ENCODE data around the gene MYT1.

The MYT1 gene

DNA sequence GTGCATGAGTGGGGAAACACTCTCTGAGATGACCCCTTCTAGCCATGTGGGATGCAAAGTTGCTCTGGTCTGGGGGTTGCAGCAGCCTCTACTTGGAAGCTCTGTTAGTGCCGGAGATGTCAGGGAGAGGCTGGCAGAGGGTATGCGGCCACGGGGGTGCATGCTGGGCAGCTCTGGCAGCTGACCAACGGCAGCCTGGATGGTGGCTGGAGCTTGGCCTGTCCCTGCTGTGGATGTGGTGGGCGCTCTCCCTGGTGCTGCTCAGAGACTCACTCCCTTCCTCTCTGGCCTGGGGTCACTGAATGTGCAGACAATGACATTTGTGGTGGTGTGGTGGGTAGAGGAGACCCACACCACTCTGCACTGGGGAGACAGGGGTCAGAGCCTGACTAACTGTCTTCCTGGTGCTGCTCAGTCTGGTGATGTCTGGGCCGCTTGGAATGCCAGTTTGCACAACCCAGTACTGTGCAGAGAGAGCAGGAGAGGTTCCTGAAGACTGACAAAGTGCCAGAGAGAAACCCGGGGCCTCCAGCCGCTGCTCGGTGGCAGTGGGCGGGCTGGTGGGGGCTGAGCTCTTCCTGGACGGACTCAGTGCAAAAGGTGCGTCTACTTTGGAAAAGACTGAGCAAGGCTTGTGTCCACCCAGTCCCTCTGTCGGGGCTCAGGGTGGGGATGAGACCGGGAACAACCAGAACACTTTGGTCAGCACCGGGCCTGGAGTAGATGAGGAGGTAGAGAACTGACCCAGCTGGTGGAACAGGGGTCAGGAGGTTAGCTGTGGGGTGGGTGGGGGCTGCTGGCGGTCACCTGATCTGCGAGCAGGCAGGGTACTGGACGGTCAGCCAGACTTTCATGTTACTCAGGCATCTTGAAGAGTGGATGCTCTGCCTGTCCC is 2.7 kb downstream of the MYT1 start:
- no peak for FAIRE-seq
- no peak for DNase-seq (ENCODE audit: insufficient read length, low spot score)
- TF ChIP-seq SPI1 (IDR thresholded peaks at IDR 0.05; ENCODE audit: low read depth, low read length) (no peak), TAF1 (IDR thresholded peaks at IDR 0.05; ENCODE audit: low read depth, low read length) (no peak), POLR2A (IDR thresholded peaks at IDR 0.05; ENCODE audit: low read depth, low read length) (no peak), POU2F2 (IDR thresholded peaks at IDR 0.05; ENCODE audit: low read depth, low read length) (no peak), PAX5 (IDR thresholded peaks at IDR 0.05; ENCODE audit: insufficient read depth, low read length, severe bottlenecking) (no peak), POLR2AphosphoS5 (IDR thresholded peaks at IDR 0.05; ENCODE audit: low read depth, low read length) (no peak)

- FAIRE-seq (no peak), DNase-seq (ENCODE audit: insufficient read length, low spot score) (no peak)
- TF ChIP-seq PAX5 (IDR thresholded peaks at IDR 0.05; ENCODE audit: insufficient read depth, low read length, severe bottlenecking) (no peak), SPI1 (IDR thresholded peaks at IDR 0.05; ENCODE audit: low read depth, low read length) (no peak), TAF1 (IDR thresholded peaks at IDR 0.05; ENCODE audit: low read depth, low read length) (no peak), POU2F2 (IDR thresholded peaks at IDR 0.05; ENCODE audit: low read depth, low read length) (no peak), POLR2AphosphoS5 (IDR thresholded peaks at IDR 0.05; ENCODE audit: low read depth, low read length) (no peak), POLR2A (IDR thresholded peaks at IDR 0.05; ENCODE audit: low read depth, low read length) (no peak)
Measured at GRCh38 chr20:64167676-64168075, 3.4 kb downstream of the MYT1 start.

- TF ChIP-seq POLR2A (IDR thresholded peaks at IDR 0.05; ENCODE audit: low read depth, low read length), result no peak
- TF ChIP-seq POU2F2 (IDR thresholded peaks at IDR 0.05; ENCODE audit: low read depth, low read length), result no peak
- TF ChIP-seq PAX5 (IDR thresholded peaks at IDR 0.05; ENCODE audit: insufficient read depth, low read length, severe bottlenecking), result no peak
- TF ChIP-seq SPI1 (IDR thresholded peaks at IDR 0.05; ENCODE audit: low read depth, low read length), result no peak
- no peak for TF ChIP-seq POLR2AphosphoS5 (IDR thresholded peaks at IDR 0.05; ENCODE audit: low read depth, low read length)
- no peak for TF ChIP-seq TAF1 (IDR thresholded peaks at IDR 0.05; ENCODE audit: low read depth, low read length)
- DNase-seq (ENCODE audit: insufficient read length, low spot score) (no peak), FAIRE-seq (no peak)
Measured at GRCh38 chr20:64168381-64169090, 4.3 kb downstream of the MYT1 start.

- DNase-seq (ENCODE audit: insufficient read length, low spot score) (no peak), FAIRE-seq (no peak)
- TF ChIP-seq TAF1 (IDR thresholded peaks at IDR 0.05; ENCODE audit: low read depth, low read length) (no peak), PAX5 (IDR thresholded peaks at IDR 0.05; ENCODE audit: insufficient read depth, low read length, severe bottlenecking) (no peak), SPI1 (IDR thresholded peaks at IDR 0.05; ENCODE audit: low read depth, low read length) (no peak), POU2F2 (IDR thresholded peaks at IDR 0.05; ENCODE audit: low read depth, low read length) (no peak), POLR2AphosphoS5 (IDR thresholded peaks at IDR 0.05; ENCODE audit: low read depth, low read length) (no peak), POLR2A (IDR thresholded peaks at IDR 0.05; ENCODE audit: low read depth, low read length) (no peak)
Measured at GRCh38 chr20:64169091-64169560, 4.9 kb downstream of the MYT1 start.

- DNase-seq (ENCODE audit: insufficient read length, low spot score), result no peak
- TF ChIP-seq TAF1 (IDR thresholded peaks at IDR 0.05; ENCODE audit: low read depth, low read length) (no peak), POLR2A (IDR thresholded peaks at IDR 0.05; ENCODE audit: low read depth, low read length) (no peak), SPI1 (IDR thresholded peaks at IDR 0.05; ENCODE audit: low read depth, low read length) (no peak), POLR2AphosphoS5 (IDR thresholded peaks at IDR 0.05; ENCODE audit: low read depth, low read length) (no peak), PAX5 (IDR thresholded peaks at IDR 0.05; ENCODE audit: insufficient read depth, low read length, severe bottlenecking) (no peak), POU2F2 (IDR thresholded peaks at IDR 0.05; ENCODE audit: low read depth, low read length) (no peak)
- no peak for FAIRE-seq
Measured at GRCh38 chr20:64171211-64171610, 7.0 kb downstream of the MYT1 start.

DNA sequence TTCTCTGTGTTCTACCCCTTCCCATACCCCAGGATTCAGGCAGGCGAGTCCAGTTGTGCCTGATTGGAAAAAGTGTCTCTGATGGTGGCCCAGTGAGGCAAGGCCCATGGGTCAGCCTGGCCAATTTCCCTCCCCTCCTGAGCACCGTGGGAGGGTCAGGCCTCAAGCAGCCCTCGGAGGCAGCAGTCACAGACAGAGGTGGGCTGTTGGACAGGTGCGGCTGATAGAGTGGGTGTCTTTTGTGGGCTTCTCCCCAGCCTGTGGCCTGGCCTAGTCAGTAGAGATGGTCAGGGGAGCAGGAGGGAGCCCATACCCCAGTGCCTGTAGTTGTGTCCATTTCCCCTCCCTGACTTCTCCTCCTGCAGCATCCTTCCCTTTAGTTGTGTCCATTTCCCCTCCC is 8.9 kb downstream of the MYT1 start:
- TF ChIP-seq POU2F2 (IDR thresholded peaks at IDR 0.05; ENCODE audit: low read depth, low read length) (no peak), POLR2AphosphoS5 (IDR thresholded peaks at IDR 0.05; ENCODE audit: low read depth, low read length) (no peak), PAX5 (IDR thresholded peaks at IDR 0.05; ENCODE audit: insufficient read depth, low read length, severe bottlenecking) (no peak), POLR2A (IDR thresholded peaks at IDR 0.05; ENCODE audit: low read depth, low read length) (no peak), TAF1 (IDR thresholded peaks at IDR 0.05; ENCODE audit: low read depth, low read length) (no peak), SPI1 (IDR thresholded peaks at IDR 0.05; ENCODE audit: low read depth, low read length) (no peak)
- no peak for FAIRE-seq

GRCh38 chr20:64176551-64176950 is 12.3 kb downstream of the MYT1 start:
- FAIRE-seq (no peak), DNase-seq (ENCODE audit: insufficient read length, low spot score) (no peak)
- TF ChIP-seq POU2F2 (IDR thresholded peaks at IDR 0.05; ENCODE audit: low read depth, low read length), result no peak
- TF ChIP-seq POLR2AphosphoS5 (IDR thresholded peaks at IDR 0.05; ENCODE audit: low read depth, low read length), result no peak
- no peak for TF ChIP-seq TAF1 (IDR thresholded peaks at IDR 0.05; ENCODE audit: low read depth, low read length)
- TF ChIP-seq POLR2A (IDR thresholded peaks at IDR 0.05; ENCODE audit: low read depth, low read length), result no peak
- no peak for TF ChIP-seq PAX5 (IDR thresholded peaks at IDR 0.05; ENCODE audit: insufficient read depth, low read length, severe bottlenecking)
- TF ChIP-seq SPI1 (IDR thresholded peaks at IDR 0.05; ENCODE audit: low read depth, low read length), result no peak

More for the DNA sequence above, 8.9 kb downstream of the MYT1 start:
- DNase-seq (ENCODE audit: insufficient read length, low spot score), result no peak

DNA sequence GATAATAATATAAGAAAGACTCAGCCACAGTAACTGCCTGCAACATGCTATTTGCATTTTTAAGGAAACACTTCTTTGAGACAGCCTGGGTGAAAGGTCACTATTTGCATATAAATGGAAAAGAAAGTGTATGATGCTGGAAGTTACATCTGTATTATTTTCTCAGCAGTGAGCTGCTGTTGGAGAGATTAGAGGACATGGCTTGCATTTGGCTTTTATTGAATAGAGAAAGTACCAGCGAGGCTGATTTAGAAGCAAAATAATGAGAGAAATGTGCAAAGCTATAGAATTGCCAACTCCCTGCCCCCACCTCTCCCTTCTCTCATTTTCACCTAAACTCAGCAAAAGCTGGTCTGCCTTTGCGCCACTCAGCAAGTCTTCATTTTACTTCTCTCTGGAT is 12.7 kb downstream of the MYT1 start:
- no peak for FAIRE-seq
- TF ChIP-seq TAF1 (IDR thresholded peaks at IDR 0.05; ENCODE audit: low read depth, low read length) (no peak), SPI1 (IDR thresholded peaks at IDR 0.05; ENCODE audit: low read depth, low read length) (no peak), PAX5 (IDR thresholded peaks at IDR 0.05; ENCODE audit: insufficient read depth, low read length, severe bottlenecking) (no peak), POLR2AphosphoS5 (IDR thresholded peaks at IDR 0.05; ENCODE audit: low read depth, low read length) (no peak), POLR2A (IDR thresholded peaks at IDR 0.05; ENCODE audit: low read depth, low read length) (no peak), POU2F2 (IDR thresholded peaks at IDR 0.05; ENCODE audit: low read depth, low read length) (no peak)

GRCh38 chr20:64177384-64177783 is 13.1 kb downstream of the MYT1 start:
- FAIRE-seq (no peak), DNase-seq (ENCODE audit: insufficient read length, low spot score) (no peak)
- TF ChIP-seq POU2F2 (IDR thresholded peaks at IDR 0.05; ENCODE audit: low read depth, low read length), result no peak
- TF ChIP-seq POLR2A (IDR thresholded peaks at IDR 0.05; ENCODE audit: low read depth, low read length), result no peak
- TF ChIP-seq POLR2AphosphoS5 (IDR thresholded peaks at IDR 0.05; ENCODE audit: low read depth, low read length), result no peak
- TF ChIP-seq PAX5 (IDR thresholded peaks at IDR 0.05; ENCODE audit: insufficient read depth, low read length, severe bottlenecking), result no peak
- no peak for TF ChIP-seq TAF1 (IDR thresholded peaks at IDR 0.05; ENCODE audit: low read depth, low read length)
- no peak for TF ChIP-seq SPI1 (IDR thresholded peaks at IDR 0.05; ENCODE audit: low read depth, low read length)

More for the DNA sequence above, 12.7 kb downstream of the MYT1 start:
- no peak for DNase-seq (ENCODE audit: insufficient read length, low spot score)
